H1 (cell line): ENCODE data around the gene PARD3. TPM values are rescaled to one million over a fixed set of nuclear protein-coding genes. Genes with fewer than 3 reads are reported as not detected.

Source experiments
- CTCF ChIA-PET: fragments of 300-600 bp; sonication (Branson Sonifier 250); formaldehyde crosslinking; loops from one replicate; lab custom pipeline; 2021; ENCODE audit not compliant: partially characterized antibody; lab: Charles Lee
- POLR2A ChIA-PET: fragments of 300-600 bp; sonication (Branson Sonifier 250); formaldehyde crosslinking; loops from one replicate; lab custom pipeline; 2021; ENCODE audit warnings: inconsistent platforms; ENCODE audit not compliant: partially characterized antibody; lab: Charles Lee
- DNase-seq, 2 experiments: peaks; one replicate each; pipeline versions ENCODE4 v3.0.0 to v3.0.0-alpha.2; 2010 to 2022; ENCODE audit warnings: low spot score in 2 of 2, low read depth in 1 of 2, mixed read lengths in 1 of 2
- FAIRE-seq: peaks from 2 replicates; lab custom pipeline; 2011; peaks lifted over from hg19 to GRCh38; lab: Jason Lieb, UNC
- H2AFZ ChIP-seq: 2 replicates; pipeline ENCODE4 v1.8.1; 2012; ENCODE audit warnings: low read length, inconsistent platforms
- H2AK5ac ChIP-seq: 2 replicates; pipeline ENCODE4 v1.6.1; 2013; ENCODE audit warnings: low read depth, low read length
- H2BK120ac ChIP-seq: replicated peaks from 2 replicates; pipeline ENCODE3; 2013; ENCODE audit warnings: low read depth, low read length, inconsistent platforms
- H2BK12ac ChIP-seq: 2 replicates; pipeline ENCODE4 v1.6.1; 2013; ENCODE audit warnings: low read depth, low read length
- H2BK15ac ChIP-seq: 2 replicates; pipeline ENCODE4 v1.6.1; 2013; ENCODE audit warnings: low read length
- H2BK20ac ChIP-seq: 2 replicates; pipeline ENCODE4 v1.6.1; 2013; ENCODE audit warnings: low read length
- H2BK5ac ChIP-seq: 2 replicates; pipeline ENCODE4 v1.6.1; 2013; ENCODE audit warnings: low read depth, low read length
- H3K14ac ChIP-seq: 2 replicates; pipeline ENCODE4 v1.6.1; 2013; ENCODE audit warnings: inconsistent platforms; ENCODE audit not compliant: insufficient read length
- H3K18ac ChIP-seq: 2 replicates; pipeline ENCODE4 v1.6.1; 2013; ENCODE audit warnings: low read length; ENCODE audit errors: extremely low read depth
- H3K23ac ChIP-seq: 2 replicates; pipeline ENCODE4 v1.6.1; 2013; ENCODE audit warnings: inconsistent platforms; ENCODE audit not compliant: insufficient read length
- H3K23me2 ChIP-seq: 2 replicates; pipeline ENCODE4 v1.6.1; 2013; ENCODE audit warnings: low read depth, low read length
- H3K27ac ChIP-seq: 2 replicates; pipeline ENCODE4 v1.6.1; 2011; ENCODE audit warnings: low read depth, low read length, inconsistent platforms
- H3K27me3 ChIP-seq, 4 experiments: replicated peaks in 1 of 4; 1 replicate in 1 of 4; 2 replicates in 3 of 4; pipeline versions ENCODE4 v1.6.1 to v1.8.1; 2011 to 2013; ENCODE audit warnings: low read length in 3 of 4, mild to moderate bottlenecking in 3 of 4, inconsistent platforms in 2 of 4, mixed read lengths in 2 of 4, moderate library complexity in 1 of 4; ENCODE audit not compliant: control insufficient read depth in 3 of 4, insufficient read depth in 3 of 4; ENCODE audit errors: extremely low read depth in 1 of 4
- H3K36me3 ChIP-seq, 4 experiments: 2 replicates each; pipeline versions ENCODE4 v1.6.1 to v1.8.1; 2011 to 2013; ENCODE audit warnings: mild to moderate bottlenecking in 4 of 4, low read length in 3 of 4, moderate library complexity in 2 of 4, control low read depth in 1 of 4, inconsistent platforms in 1 of 4; ENCODE audit not compliant: insufficient read depth in 4 of 4, control insufficient read depth in 2 of 4
- H3K4ac ChIP-seq: replicated peaks from 2 replicates; pipeline ENCODE3; 2013; ENCODE audit warnings: low read length, low read depth, mixed read lengths, inconsistent platforms; ENCODE audit not compliant: insufficient read length
- H3K4me1 ChIP-seq, 4 experiments: replicated peaks in 1 of 4; 1 replicate in 1 of 4; 2 replicates in 3 of 4; pipeline versions ENCODE4 v1.6.1 to v1.8.1; 2011 to 2013; ENCODE audit warnings: low read length in 3 of 4, inconsistent platforms in 2 of 4, mixed read lengths in 1 of 4; ENCODE audit not compliant: insufficient read depth in 4 of 4, control insufficient read depth in 3 of 4
- H3K4me2 ChIP-seq, 2 experiments: 2 replicates each; pipeline versions ENCODE4 v1.6.1 to v1.8.1; 2011 to 2013; ENCODE audit warnings: low read depth in 2 of 2, low read length in 2 of 2, control low read depth in 1 of 2, inconsistent platforms in 1 of 2, mild to moderate bottlenecking in 1 of 2; ENCODE audit not compliant: insufficient read depth in 1 of 2
- H3K4me3 ChIP-seq, 4 experiments: fragments of 200-600, 300-600 bp in 1 of 4; sonication (generic), shearing (Covaris generic), sonication (Bioruptor Twin) in 1 of 4; 2 replicates each; pipeline versions ENCODE4 v1.5.1 to v1.8.1; 2011 to 2016; ENCODE audit warnings: low read length in 4 of 4, low read depth in 3 of 4, control low read depth in 2 of 4, inconsistent platforms in 2 of 4, mild to moderate bottlenecking in 2 of 4, mixed read lengths in 1 of 4, moderate library complexity in 1 of 4; ENCODE audit not compliant: insufficient read depth in 2 of 4; ENCODE audit errors: extremely low read depth in 1 of 4
- H3K56ac ChIP-seq: replicated peaks from 2 replicates; pipeline ENCODE3; 2013; ENCODE audit warnings: low read depth, mild to moderate bottlenecking, mixed read lengths, low read length, inconsistent platforms; ENCODE audit not compliant: insufficient read length
- H3K79me1 ChIP-seq: 2 replicates; pipeline ENCODE4 v1.6.1; 2013; ENCODE audit warnings: low read depth, low read length, control low read depth
- H3K79me2 ChIP-seq, 2 experiments: 2 replicates each; pipeline versions ENCODE4 v1.6.1 to v1.8.1; 2012 to 2013; ENCODE audit warnings: low read length in 2 of 2, mild to moderate bottlenecking in 2 of 2, inconsistent platforms in 1 of 2; ENCODE audit not compliant: insufficient read depth in 2 of 2, control insufficient read depth in 1 of 2
- H3K9ac ChIP-seq, 4 experiments: replicated peaks in 1 of 4; 1 replicate in 1 of 4; 2 replicates in 3 of 4; pipeline versions ENCODE4 v1.6.1 to v1.8.1; 2011 to 2013; ENCODE audit warnings: low read depth in 3 of 4, low read length in 3 of 4, control low read depth in 2 of 4, mild to moderate bottlenecking in 2 of 4, moderate library complexity in 2 of 4, inconsistent platforms in 1 of 4; ENCODE audit errors: extremely low read depth in 1 of 4
- H3K9me3 ChIP-seq, 2 experiments: 2 replicates each; pipeline versions ENCODE4 v1.6.1 to v1.8.1; 2012 to 2013; ENCODE audit warnings: mild to moderate bottlenecking in 2 of 2, moderate library complexity in 2 of 2, control low read depth in 1 of 2, inconsistent platforms in 1 of 2, low read depth in 1 of 2, low read length in 1 of 2, mixed read lengths in 1 of 2; ENCODE audit not compliant: insufficient read depth in 2 of 2
- H4K20me1 ChIP-seq, 2 experiments: replicated peaks in 1 of 2; 2 replicates each; pipeline versions ENCODE3 to v1.8.1; 2011 to 2013; ENCODE audit warnings: inconsistent platforms in 2 of 2, low read length in 2 of 2, mild to moderate bottlenecking in 1 of 2; ENCODE audit not compliant: insufficient read depth in 2 of 2, control insufficient read depth in 1 of 2
- H4K5ac ChIP-seq: 2 replicates; pipeline ENCODE4 v1.6.1; 2013; ENCODE audit warnings: low read length, low read depth, mixed read lengths, inconsistent platforms; ENCODE audit not compliant: insufficient read length
- H4K8ac ChIP-seq: 2 replicates; pipeline ENCODE4 v1.8.0; 2013; ENCODE audit warnings: mild to moderate bottlenecking, moderate library complexity, low read length, inconsistent platforms; ENCODE audit not compliant: insufficient read depth; ENCODE audit errors: extremely low read depth
- H4K91ac ChIP-seq: replicated peaks from 2 replicates; pipeline ENCODE3; 2013; ENCODE audit warnings: low read length, mixed read lengths, inconsistent platforms; ENCODE audit not compliant: insufficient read length
- BRCA1 ChIP-seq: IDR thresholded peaks from 2 replicates; pipeline ENCODE4 v1.6.1; 2012; ENCODE audit warnings: low read depth, low read length, improper control_type of control experiment
- CEBPB ChIP-seq: IDR thresholded peaks from 2 replicates; pipeline ENCODE4 v1.6.1; 2012; ENCODE audit warnings: low read depth, low read length
- EGR1 ChIP-seq: IDR thresholded peaks from 2 replicates; pipeline ENCODE4 v1.6.1; 2011; ENCODE audit warnings: low read depth, low read length, borderline replicate concordance
- HDAC6 ChIP-seq: IDR thresholded peaks from one replicate; pipeline ENCODE4 v1.7.1; 2012; ENCODE audit warnings: low read depth, mild to moderate bottlenecking, inconsistent platforms, low read length, moderate library complexity
- NANOG ChIP-seq: IDR thresholded peaks from 2 replicates; pipeline ENCODE4 v1.6.1; 2011; ENCODE audit warnings: low read length, low read depth, mild to moderate bottlenecking, inconsistent platforms; ENCODE audit not compliant: insufficient read depth, poor library complexity, severe bottlenecking
- RFX5 ChIP-seq: IDR thresholded peaks from 2 replicates; pipeline ENCODE4 v1.6.1; 2011; ENCODE audit warnings: low read depth, low read length, improper control_type of control experiment, borderline replicate concordance
- RXRA ChIP-seq: IDR thresholded peaks from 2 replicates; pipeline ENCODE4 v1.6.1; 2011; ENCODE audit warnings: low read depth, mild to moderate bottlenecking, low read length, moderate library complexity; ENCODE audit not compliant: insufficient read depth
- TCF12 ChIP-seq: IDR thresholded peaks from 2 replicates; pipeline ENCODE4 v1.6.1; 2011; ENCODE audit warnings: low read depth, mild to moderate bottlenecking, low read length
- USF2 ChIP-seq: IDR thresholded peaks from 2 replicates; pipeline ENCODE4 v1.6.1; 2011; ENCODE audit warnings: low read length, improper control_type of control experiment
- WGBS, 2 experiments: shearing (Covaris generic) in 1 of 2; methylation state at CpG; one replicate each; pipeline versions ENCODE4 v1.1.6 to v1.1.7; 2013 to 2015; ENCODE audit warnings: low lambda C conversion rate in 2 of 2, mixed read lengths in 2 of 2, inconsistent platforms in 1 of 2, low coverage in 1 of 2, missing lambda C conversion rate in 1 of 2; ENCODE audit not compliant: insufficient replicate concordance in 2 of 2, insufficient coverage in 1 of 2, insufficient read length in 1 of 2; ENCODE audit errors: extremely low coverage in 1 of 2, missing lambda C conversion rate in 1 of 2; 5-methylcytosine and 5-hydroxymethylcytosine counted together
- polyA plus RNA-seq, 7 experiments: library from polyadenylated mRNA; depleted of rRNA in 3 of 7; stranded (reverse) in 5 of 7; unstranded in 2 of 7; fragments of >200 nt in 5 of 7; fragments of 200-250 nt in 2 of 7; gene quantifications; 1 replicate in 5 of 7; 2 replicates in 1 of 7; 4 replicates in 1 of 7; pipeline versions ENCODE4 v1.2.1 to v1.2.3, GENCODE V29; 2011 to 2013; ENCODE audit warnings: missing spikeins in 2 of 7, mixed read lengths in 2 of 7
- total RNA-seq: library from RNA; stranded (reverse); fragmentation: NEBNext Ultra II Directional; extraction: Animal tissue kit (Norgen Biotek cat#: 25700); gene quantifications from 2 replicates; pipeline ENCODE4 v1.2.1, GENCODE V29; 2021

The PARD3 gene
- total and polyA plus RNA-seq, 2 of the 8 experiments (the other 6 are each of a cell fraction or from before 2014, with no cell fraction given), result 19.7 to 49.1 TPM

DNA sequence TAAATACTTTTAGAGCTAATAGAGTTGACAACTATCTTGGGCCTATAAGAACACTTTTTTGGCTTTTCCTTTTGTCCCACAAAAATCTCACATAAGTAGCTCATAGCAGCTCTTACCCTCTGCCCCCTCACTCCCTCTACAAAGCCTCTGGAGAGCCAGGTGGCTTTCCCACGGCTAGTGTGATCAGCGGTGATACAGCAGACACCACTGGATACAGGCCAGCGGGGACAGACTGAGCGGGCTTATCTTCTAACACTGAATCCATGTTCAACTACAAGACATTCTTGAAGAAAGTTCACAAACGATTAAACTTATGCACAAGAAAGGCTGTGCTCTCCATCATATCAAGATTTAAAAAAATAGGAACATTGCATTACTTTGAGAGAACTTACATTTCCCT, 377.2 kb downstream of the PARD3 start:
- CTCF ChIA-PET, result interaction anchor here (0.5 to 1.2 kb wide), 2 partner anchors 91 to 201 kb away, joined by 3 to 4 read pairs; no protein-coding TSS in a partner anchor
- Histone ChIP-seq H3K9me3 (no peaks in the 10 kb centered on the region), H4K8ac (no peak overlapping the region)
- TF ChIP-seq CEBPB, result no peak
- TF ChIP-seq BRCA1, result no peak
- TF ChIP-seq TCF12, result no peak
- no peak for TF ChIP-seq EGR1
- no peak for TF ChIP-seq USF2
- no peak for TF ChIP-seq HDAC6
- TF ChIP-seq RFX5, result no peak
- no peak for TF ChIP-seq RXRA
- TF ChIP-seq NANOG, result no peak

More for the DNA sequence above, 377.2 kb downstream of the PARD3 start:
- Histone ChIP-seq H2BK15ac (no peak overlapping the region), H2BK120ac (no peak overlapping the region), H3K9ac (no peak overlapping the region), H3K4me1 (peaks cover 0 to 3% (median 0%) of the 10 kb centered on the region in 4 experiments; a peak in 1 of 7 replicates), H2AFZ (no peak overlapping the region), H2AK5ac (no peak overlapping the region), H3K14ac (no peak overlapping the region), H3K79me2 (peaks cover 0 to 12% of the 10 kb centered on the region in 2 experiments; a peak in 2 of 4 replicates), H2BK12ac (no peak overlapping the region), H3K4me3 (no peak overlapping the region), H3K23me2 (no peaks in the 10 kb centered on the region), H3K4me2 (no peak overlapping the region), H4K20me1 (no peaks in the 10 kb centered on the region), H3K18ac (no peak overlapping the region), H3K23ac (no peak overlapping the region), H3K4ac (no peak overlapping the region), H3K27me3 (no peaks in the 10 kb centered on the region), H4K5ac (no peak overlapping the region), H3K79me1 (no peaks in the 10 kb centered on the region), H2BK5ac (no peak overlapping the region), H2BK20ac (no peak overlapping the region), H3K36me3 (no peaks in the 10 kb centered on the region), H4K91ac (no peak overlapping the region), H3K27ac (no peak overlapping the region), H3K56ac (no peak overlapping the region)
- 79% methylated on average over 5 of the region's 5 CpGs; no CpG with 5 or more reads in 1 of the 2 experiments for WGBS, 2 experiments
- POLR2A ChIA-PET, result no interaction called here
- no peak for DNase-seq
- no peak for FAIRE-seq
